ENCODE data around the gene MMEL1.
"Not testable (repeated sequence)": the region's sequence is repeated elsewhere in the genome, so short reads cannot be mapped to it uniquely, and the experiment has no call there.

Gene MMEL1

DNA sequence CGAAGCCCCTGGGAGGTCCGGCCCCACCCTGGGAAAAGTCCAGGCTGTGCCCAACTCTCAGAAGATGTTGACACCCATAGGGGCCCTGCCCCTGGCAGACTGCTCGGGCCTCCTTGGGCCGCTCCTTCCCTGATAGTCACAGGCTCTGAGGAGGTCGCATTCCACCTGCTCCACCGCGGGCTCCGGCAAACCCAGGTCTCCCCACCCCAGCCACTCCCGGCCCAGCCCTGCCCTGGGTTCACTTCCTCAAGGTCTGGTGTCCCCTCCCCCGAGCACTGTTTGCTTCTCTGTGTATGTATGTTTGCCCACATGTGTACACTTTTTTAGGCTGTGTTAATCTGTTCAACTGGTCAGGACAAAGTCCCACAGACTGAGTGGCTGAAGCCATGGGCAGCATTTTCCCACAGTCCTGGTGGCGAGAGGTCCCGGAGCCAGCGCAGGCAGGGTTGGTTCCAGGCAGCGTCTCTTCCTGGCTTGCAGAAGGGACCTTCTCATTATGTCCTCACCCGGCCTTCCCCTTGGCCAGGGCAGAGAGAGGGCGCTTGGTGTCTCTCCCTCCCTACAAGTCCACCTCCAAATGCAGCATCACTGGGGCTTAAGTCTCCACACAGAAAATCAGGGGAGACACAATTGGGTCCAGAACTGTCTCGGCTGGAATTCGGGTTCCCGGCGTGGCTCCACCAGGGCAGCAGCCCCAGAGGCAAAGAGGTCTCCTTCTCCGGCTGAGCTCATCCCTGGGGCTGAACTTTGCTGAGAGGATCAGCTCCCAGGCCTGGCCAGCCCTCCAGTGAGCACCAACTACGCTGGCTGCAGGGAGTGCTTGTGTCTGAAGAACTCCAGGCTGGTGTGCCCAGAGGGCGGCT is 56.8 kb downstream of the MMEL1 start:
- 0 out of 2 replicates have a peak, but pooled peaks cover 3% of the 10 kb centered on the region for H3K9me3 ChIP-seq (ENCODE audit: control insufficient read depth, insufficient read depth, low read length)
- H3K36me3 ChIP-seq (ENCODE audit: control insufficient read depth, insufficient read depth, low read length), result no peaks in the 10 kb centered on the region
- peaks cover 4% of the 10 kb centered on the region; the same call in 1 of the 2 replicates for H3K4me1 ChIP-seq (ENCODE audit: control insufficient read depth, insufficient read depth, low read length)
- no peaks in the 10 kb centered on the region for H3K27me3 ChIP-seq (ENCODE audit: control insufficient read depth, insufficient read depth, low read length)
- no peak overlapping the region for H3K9ac ChIP-seq (ENCODE audit: low read depth, low read length)
- H3K4me3 ChIP-seq (ENCODE audit: low read depth, low read length), result no peak overlapping the region
- H3K27ac ChIP-seq (ENCODE audit: low read depth, low read length), result no peak overlapping the region

DNA sequence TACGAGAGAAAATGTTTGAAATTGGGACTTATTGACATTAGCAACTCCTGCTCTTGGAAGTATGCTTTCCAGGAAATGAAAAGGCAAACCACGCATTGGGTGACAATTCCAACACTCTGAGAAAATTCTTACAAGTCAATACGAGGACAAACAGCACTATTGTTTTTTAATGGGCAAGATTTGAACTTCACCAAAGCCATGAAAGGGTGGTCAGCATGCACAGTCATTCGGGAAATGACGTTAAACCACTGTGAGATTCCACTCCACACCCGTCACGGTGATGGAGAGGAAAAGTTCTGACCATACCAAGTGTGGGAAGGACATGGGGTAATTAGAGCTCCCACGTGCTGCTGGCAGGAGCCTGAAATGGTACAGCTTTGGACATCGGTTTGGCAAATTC is 58.5 kb downstream of the MMEL1 start:
- H3K4me3 ChIP-seq (ENCODE audit: low read depth, low read length), result no peak overlapping the region
- no peak overlapping the region for H3K9ac ChIP-seq (ENCODE audit: low read depth, low read length)
- H3K36me3 ChIP-seq (ENCODE audit: control insufficient read depth, insufficient read depth, low read length), result no peaks in the 10 kb centered on the region
- H3K27me3 ChIP-seq (ENCODE audit: control insufficient read depth, insufficient read depth, low read length), result no peaks in the 10 kb centered on the region
- peaks cover 4% of the 10 kb centered on the region; the same call in 1 of the 2 replicates for H3K4me1 ChIP-seq (ENCODE audit: control insufficient read depth, insufficient read depth, low read length)
- H3K9me3 ChIP-seq (ENCODE audit: control insufficient read depth, insufficient read depth, low read length), result 0 out of 2 replicates have a peak, but pooled peaks cover 3% of the 10 kb centered on the region
- no peak overlapping the region for H3K27ac ChIP-seq (ENCODE audit: low read depth, low read length)

DNA sequence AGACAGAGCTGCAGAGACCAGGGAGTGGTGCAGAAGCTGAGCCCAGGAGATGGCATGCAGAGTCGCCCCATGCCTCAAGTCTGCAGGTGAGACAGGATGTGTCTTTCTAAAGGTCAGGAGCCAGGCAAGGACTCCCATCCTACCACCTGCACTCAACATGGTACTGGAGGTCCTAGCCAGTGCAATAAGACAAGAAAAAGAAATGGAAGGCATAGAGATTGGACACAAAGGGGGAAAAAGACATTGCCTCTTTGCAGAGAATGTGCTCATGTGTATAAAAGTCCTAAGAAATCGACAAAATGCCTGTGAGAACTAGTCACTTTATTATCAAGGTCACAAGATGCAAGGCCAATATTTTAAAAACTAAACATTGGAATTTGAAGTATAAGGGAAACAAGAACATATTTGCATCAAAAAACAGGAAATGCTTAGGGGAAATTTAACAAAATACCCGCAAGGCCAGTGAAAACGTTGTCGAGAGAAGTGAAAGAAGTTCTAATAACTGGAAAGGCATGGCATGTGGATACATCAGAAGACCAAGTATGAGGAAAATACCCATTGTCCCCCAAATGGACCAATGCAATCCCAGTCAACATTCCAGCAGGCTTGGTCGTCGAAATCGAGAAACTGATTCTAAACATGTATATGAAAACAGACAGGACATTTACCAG is 59.4 kb downstream of the MMEL1 start:
- Histone ChIP-seq H3K27me3 (ENCODE audit: control insufficient read depth, insufficient read depth, low read length) (no peaks in the 10 kb centered on the region), H3K27ac (ENCODE audit: low read depth, low read length) (no peak overlapping the region), H3K9me3 (ENCODE audit: control insufficient read depth, insufficient read depth, low read length) (0 out of 2 replicates have a peak, but pooled peaks cover 3% of the 10 kb centered on the region), H3K9ac (ENCODE audit: low read depth, low read length) (no peak overlapping the region), H3K4me1 (ENCODE audit: control insufficient read depth, insufficient read depth, low read length) (peaks cover 4% of the 10 kb centered on the region; the same call in 1 of the 2 replicates), H3K4me3 (ENCODE audit: low read depth, low read length) (no peak overlapping the region), H3K36me3 (ENCODE audit: control insufficient read depth, insufficient read depth, low read length) (no peaks in the 10 kb centered on the region)

DNA sequence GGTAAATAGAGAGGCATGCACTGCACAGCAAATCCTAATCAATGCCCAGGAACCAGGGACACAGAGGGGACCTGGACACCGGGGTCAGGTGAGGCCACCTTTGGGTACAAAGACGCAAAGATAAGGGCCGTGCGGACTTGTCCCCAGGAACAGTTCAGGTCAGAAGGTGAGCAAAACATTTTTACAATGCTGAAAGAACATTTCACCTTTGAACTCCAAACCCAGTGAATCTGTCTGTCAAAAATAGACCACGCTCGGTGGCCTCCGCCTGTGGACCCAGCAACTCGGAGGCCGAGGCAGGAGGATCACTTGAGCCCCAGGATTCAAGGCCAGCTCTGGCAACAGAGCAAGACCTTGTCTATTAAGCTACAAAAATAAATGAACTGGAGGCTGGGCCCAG is 61.5 kb downstream of the MMEL1 start:
- no peaks in the 10 kb centered on the region for H3K27me3 ChIP-seq (ENCODE audit: control insufficient read depth, insufficient read depth, low read length)

DNA sequence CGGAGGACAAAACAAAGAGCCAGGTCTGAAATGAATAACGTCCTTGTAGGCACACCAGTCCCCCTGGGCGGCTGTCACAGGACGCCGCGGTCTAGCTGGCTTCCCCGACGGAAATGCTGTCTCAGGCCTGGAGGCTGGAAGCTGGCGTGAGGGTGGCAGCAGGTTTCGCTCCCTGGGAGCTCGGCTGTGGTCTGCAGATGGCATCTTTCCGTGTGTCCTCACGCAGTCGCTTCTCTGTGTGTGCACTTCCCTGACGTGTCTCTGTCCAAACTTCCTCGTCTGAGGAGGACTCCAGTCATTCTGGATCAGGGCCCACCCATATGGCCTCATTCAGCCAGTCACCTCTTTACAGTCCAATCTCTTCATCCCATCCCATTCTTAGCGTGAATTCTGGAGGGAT is 62.5 kb downstream of the MMEL1 start:
- no peak overlapping the region for H3K27ac ChIP-seq (ENCODE audit: low read depth, low read length)
- peaks cover 4% of the 10 kb centered on the region; the same call in 1 of the 2 replicates for H3K4me1 ChIP-seq (ENCODE audit: control insufficient read depth, insufficient read depth, low read length)

More for the DNA sequence above, 61.5 kb downstream of the MMEL1 start:
- Histone ChIP-seq H3K36me3 (ENCODE audit: control insufficient read depth, insufficient read depth, low read length) (no peaks in the 10 kb centered on the region), H3K27ac (ENCODE audit: low read depth, low read length) (no peak overlapping the region), H3K4me3 (ENCODE audit: low read depth, low read length) (no peak overlapping the region), H3K9ac (ENCODE audit: low read depth, low read length) (no peak overlapping the region), H3K9me3 (ENCODE audit: control insufficient read depth, insufficient read depth, low read length) (0 out of 2 replicates have a peak, but pooled peaks cover 3% of the 10 kb centered on the region), H3K4me1 (ENCODE audit: control insufficient read depth, insufficient read depth, low read length) (peaks cover 4% of the 10 kb centered on the region; the same call in 1 of the 2 replicates)

DNA sequence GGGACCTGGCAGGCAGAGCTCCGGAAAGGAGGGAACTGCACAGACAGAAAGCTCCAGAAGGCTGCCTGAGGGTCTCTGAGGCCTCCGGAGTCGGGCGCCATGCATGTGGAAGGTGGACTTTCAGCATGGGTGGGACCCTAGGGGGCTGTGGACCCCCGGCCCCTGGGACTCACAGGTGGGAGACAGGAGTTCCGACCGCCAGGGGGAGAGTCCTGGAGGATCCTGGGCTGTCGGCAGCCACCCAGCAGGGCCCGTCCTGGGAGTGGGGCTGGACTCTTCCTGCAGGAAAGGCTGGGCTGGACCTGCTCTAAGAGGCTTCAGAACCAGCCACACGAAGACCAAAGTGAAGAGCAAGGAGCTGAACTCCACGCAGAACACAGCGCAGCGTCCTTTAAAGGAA is 63.1 kb downstream of the MMEL1 start:
- H3K4me1 ChIP-seq (ENCODE audit: control insufficient read depth, insufficient read depth, low read length); H3K36me3 ChIP-seq (ENCODE audit: control insufficient read depth, insufficient read depth, low read length); H3K27me3 ChIP-seq (ENCODE audit: control insufficient read depth, insufficient read depth, low read length); H3K9me3 ChIP-seq (ENCODE audit: control insufficient read depth, insufficient read depth, low read length); H3K27ac ChIP-seq (ENCODE audit: low read depth, low read length); H3K9ac ChIP-seq (ENCODE audit: low read depth, low read length); H3K4me3 ChIP-seq (ENCODE audit: low read depth, low read length): not testable (repeated sequence)

More for the DNA sequence above, 62.5 kb downstream of the MMEL1 start:
- H3K36me3 ChIP-seq (ENCODE audit: control insufficient read depth, insufficient read depth, low read length), result no peaks in the 10 kb centered on the region
- H3K27me3 ChIP-seq (ENCODE audit: control insufficient read depth, insufficient read depth, low read length), result no peaks in the 10 kb centered on the region
- no peak overlapping the region for H3K9ac ChIP-seq (ENCODE audit: low read depth, low read length)
- 0 out of 2 replicates have a peak, but pooled peaks cover 3% of the 10 kb centered on the region for H3K9me3 ChIP-seq (ENCODE audit: control insufficient read depth, insufficient read depth, low read length)
- no peak overlapping the region for H3K4me3 ChIP-seq (ENCODE audit: low read depth, low read length)

DNA sequence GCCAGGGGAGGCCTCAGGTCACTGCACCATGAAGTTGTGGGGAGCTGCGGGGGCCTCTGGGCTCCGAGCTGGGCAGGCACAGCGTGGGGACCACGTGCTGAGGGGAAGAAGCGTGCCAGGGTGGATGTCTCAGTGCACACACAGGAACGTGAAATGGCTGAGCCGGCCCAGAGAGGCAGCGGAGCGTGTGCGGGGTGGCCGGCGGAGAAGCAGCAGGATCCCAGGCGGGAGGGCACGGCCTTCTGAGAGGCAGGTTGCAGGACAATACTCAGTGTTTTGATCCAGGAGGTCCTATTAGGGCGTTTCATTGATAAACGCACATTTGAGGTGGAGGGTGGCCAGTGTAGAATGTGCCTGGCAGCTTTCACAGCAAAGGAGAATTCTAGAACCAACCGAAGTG is 63.8 kb downstream of the MMEL1 start:
- Histone ChIP-seq H3K9ac (ENCODE audit: low read depth, low read length) (no peak overlapping the region), H3K36me3 (ENCODE audit: control insufficient read depth, insufficient read depth, low read length) (no peaks in the 10 kb centered on the region), H3K27me3 (ENCODE audit: control insufficient read depth, insufficient read depth, low read length) (no peaks in the 10 kb centered on the region), H3K4me1 (ENCODE audit: control insufficient read depth, insufficient read depth, low read length) (peaks cover 4% of the 10 kb centered on the region; the same call in 1 of the 2 replicates), H3K4me3 (ENCODE audit: low read depth, low read length) (no peak overlapping the region), H3K9me3 (ENCODE audit: control insufficient read depth, insufficient read depth, low read length) (0 out of 2 replicates have a peak, but pooled peaks cover 3% of the 10 kb centered on the region), H3K27ac (ENCODE audit: low read depth, low read length) (no peak overlapping the region)

DNA sequence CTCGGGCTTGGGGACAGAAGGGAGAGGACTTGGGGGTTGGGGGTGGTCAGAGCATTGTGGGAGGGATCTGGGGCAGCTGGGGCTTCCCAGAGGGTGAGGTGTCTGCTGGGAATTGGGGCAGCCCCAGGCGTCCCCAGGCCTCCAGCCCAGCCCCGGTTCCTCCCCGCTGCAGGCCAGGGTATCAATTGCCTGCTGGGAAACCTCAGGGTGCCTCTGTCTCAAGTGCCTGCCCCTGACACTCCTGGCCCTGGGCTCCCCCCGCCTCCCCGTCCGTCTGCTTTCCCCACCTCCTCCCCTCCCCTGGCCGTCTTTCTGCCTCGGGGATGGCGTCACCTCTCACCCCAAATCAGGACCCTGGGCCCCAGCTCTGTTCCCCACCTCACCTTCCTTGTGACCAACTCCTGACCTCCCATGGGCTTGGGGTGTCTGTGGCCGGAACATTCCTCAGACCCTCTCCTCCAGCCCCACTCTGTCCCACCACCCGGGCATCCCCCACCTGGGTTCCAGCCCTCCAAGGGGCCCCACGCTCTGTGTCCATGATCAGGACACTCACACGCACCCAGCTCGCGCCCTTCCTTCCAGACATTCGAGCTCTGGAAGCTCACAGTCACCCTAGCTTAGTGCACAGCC is 64.5 kb downstream of the MMEL1 start:
- not testable (repeated sequence) for H3K27ac ChIP-seq (ENCODE audit: low read depth, low read length); H3K27me3 ChIP-seq (ENCODE audit: control insufficient read depth, insufficient read depth, low read length); H3K4me3 ChIP-seq (ENCODE audit: low read depth, low read length)

DNA sequence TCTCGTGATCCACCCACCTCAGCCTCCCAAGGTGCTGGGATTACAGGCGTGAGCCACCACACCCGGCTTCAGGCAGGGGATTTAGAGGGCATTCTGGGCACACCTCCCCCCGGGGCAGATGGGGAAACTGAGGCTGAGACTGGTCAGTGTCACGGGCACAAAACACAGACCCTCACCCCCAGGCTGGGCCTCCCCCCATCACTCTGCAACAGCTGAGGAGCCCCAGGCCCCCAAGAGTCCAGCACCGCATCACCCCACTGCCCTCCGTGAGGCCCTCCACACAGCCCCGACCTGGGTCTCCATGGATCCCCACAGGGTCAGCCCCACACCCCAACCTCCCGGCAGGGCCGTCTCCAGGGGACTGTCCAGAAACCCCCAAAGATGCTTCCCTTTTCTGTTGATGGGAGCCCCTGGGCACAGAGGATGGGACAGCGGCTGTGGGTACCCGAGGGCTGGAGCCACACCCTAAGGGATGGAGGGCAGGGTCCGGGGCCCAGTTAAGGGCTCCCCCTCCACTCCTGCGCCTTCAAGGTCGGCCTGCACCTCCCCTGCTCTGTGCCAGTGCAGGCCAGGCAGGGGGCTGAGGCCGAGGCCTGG is 65.6 kb downstream of the MMEL1 start:
- Histone ChIP-seq H3K9me3 (ENCODE audit: control insufficient read depth, insufficient read depth, low read length) (no peaks in the 10 kb centered on the region), H3K36me3 (ENCODE audit: control insufficient read depth, insufficient read depth, low read length) (no peaks in the 10 kb centered on the region), H3K9ac (ENCODE audit: low read depth, low read length) (no peak overlapping the region), H3K27ac (ENCODE audit: low read depth, low read length) (no peak overlapping the region), H3K4me3 (ENCODE audit: low read depth, low read length) (no peak overlapping the region), H3K27me3 (ENCODE audit: control insufficient read depth, insufficient read depth, low read length) (no peaks in the 10 kb centered on the region), H3K4me1 (ENCODE audit: control insufficient read depth, insufficient read depth, low read length) (peaks cover 4% of the 10 kb centered on the region; the same call in 1 of the 2 replicates)

More for the DNA sequence above, 64.5 kb downstream of the MMEL1 start:
- H3K36me3 ChIP-seq (ENCODE audit: control insufficient read depth, insufficient read depth, low read length); H3K4me1 ChIP-seq (ENCODE audit: control insufficient read depth, insufficient read depth, low read length); H3K9ac ChIP-seq (ENCODE audit: low read depth, low read length); H3K9me3 ChIP-seq (ENCODE audit: control insufficient read depth, insufficient read depth, low read length): not testable (repeated sequence)

DNA sequence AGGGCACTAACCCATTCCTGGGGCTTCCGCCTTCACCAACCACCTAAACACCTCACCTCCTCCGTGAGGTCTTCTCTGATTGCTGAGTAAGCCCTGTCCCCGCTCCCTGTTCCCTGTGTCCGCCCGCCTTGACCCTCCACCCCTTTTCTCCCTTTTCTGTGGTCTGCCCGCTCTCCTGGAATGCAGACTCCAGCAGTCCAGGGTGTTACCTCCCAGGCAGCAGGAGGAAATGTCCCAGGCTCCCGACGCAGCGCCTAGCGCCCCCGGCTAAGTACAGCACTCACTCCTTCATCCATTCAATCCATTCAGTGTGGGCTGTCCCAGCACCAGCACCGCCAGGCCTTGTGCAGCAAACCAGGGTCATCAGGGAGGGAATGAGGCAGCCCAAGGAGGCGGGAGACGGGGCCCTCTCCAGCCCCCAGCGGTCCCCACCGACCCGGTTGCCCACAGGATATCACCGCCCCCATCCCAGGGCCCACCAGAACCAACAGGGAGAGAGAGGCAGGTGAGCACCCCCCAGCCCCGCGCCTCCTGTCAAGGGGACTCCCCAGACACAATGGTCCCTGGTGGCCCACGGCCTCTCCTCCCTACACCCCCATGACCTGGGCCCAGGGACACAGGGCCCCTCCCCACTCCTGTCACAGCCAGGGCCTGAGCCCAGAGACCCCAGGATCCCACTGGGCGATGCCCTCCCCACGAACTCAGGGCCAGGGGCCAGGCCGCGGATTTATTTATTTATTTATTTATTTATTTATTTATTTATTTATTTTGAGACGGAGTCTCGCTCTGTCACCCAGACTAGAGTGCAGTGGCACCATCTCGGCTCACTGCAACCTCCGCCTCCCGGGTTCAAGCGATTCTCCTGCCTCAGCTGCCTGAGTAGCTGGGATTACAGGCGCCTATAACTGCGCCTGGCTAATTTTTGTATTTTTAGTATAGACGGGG is 66.4 kb downstream of the MMEL1 start:
- no peaks in the 10 kb centered on the region for H3K9me3 ChIP-seq (ENCODE audit: control insufficient read depth, insufficient read depth, low read length)
- no peaks in the 10 kb centered on the region for H3K4me1 ChIP-seq (ENCODE audit: control insufficient read depth, insufficient read depth, low read length)
- H3K27ac ChIP-seq (ENCODE audit: low read depth, low read length), result no peak overlapping the region
- H3K36me3 ChIP-seq (ENCODE audit: control insufficient read depth, insufficient read depth, low read length), result no peaks in the 10 kb centered on the region
- H3K4me3 ChIP-seq (ENCODE audit: low read depth, low read length), result no peak overlapping the region
- H3K27me3 ChIP-seq (ENCODE audit: control insufficient read depth, insufficient read depth, low read length), result no peaks in the 10 kb centered on the region
- H3K9ac ChIP-seq (ENCODE audit: low read depth, low read length), result no peak overlapping the region

All from HUES48 (cell line).